ENCODE data around the gene RPL28.
A peak's percentile ranks its signal among the peaks of the same experiment; 100 is the strongest.

RPL28 gene

DNA sequence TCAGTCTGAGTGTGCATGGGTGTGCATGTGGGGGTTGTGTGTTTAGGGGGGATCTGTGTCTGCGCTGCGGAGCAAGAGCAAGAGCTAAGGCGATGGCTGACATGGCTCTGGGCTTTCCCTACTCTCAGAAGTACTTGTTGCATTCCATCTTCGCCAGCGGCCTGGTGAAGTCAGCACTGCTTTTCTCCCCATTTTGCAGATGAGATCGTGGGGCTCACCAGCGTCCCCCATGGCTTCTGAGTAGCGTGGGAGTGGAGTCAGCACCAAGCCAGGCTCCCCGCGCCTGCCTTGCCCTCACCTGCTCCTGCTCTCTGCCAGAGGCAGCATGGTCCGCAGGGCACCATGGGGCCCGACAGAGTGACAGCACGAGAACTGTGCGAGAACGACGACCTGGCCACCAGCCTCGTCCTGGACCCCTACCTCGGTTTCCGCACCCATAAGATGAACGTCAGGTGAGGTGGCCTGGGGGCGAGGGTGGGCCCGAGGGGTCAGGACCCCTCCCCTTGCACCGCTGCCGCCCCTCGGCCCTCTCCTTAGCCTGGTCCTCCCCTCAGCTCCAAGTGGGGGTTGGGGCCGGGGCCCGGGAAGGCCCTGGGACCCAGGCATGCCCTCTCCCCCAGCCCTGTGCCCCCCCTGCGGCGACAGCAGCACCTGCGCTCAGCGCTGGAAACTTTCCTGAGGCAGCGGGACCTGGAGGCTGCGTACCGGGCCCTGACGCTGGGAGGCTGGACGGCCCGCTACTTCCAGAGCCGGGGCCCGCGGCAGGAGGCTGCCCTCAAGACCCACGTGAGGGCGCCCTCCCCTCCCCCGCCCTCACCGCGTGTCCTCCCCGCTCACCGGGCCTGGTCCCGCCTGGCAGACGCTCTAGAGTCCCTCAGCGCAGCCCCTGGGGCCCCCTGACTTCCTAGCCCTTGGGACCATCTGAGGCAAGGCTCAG, 43.9 kb upstream of the RPL28 start:
- Histone ChIP-seq H3K4me1 (ENCODE audit: insufficient read depth, low read length) (peaks cover 34% of the 10 kb centered on the region), H3K27ac (ENCODE audit: low read length) (peak overlapping the region; percentile 76), H3K4me2 (ENCODE audit: insufficient read depth, low read length) (peak overlapping the region; percentile 91), H3K9ac (ENCODE audit: low read depth, low read length) (peak overlapping the region; percentile 93), H3K27me3 (ENCODE audit: insufficient read depth, low read length, poor library complexity) (no peaks in the 10 kb centered on the region), H4K20me1 (ENCODE audit: insufficient read depth, low read length) (peaks cover 42% of the 10 kb centered on the region), H3K4me3 (ENCODE audit: low read depth in 1 of 2, low read length in 2 of 2) (peak overlapping the region in 1 of 2 experiments; percentile 92; a peak in 3 of 4 replicates), H3K9me3 (ENCODE audit: insufficient read depth, low read length, severe bottlenecking) (no peaks in the 10 kb centered on the region), H2AFZ (ENCODE audit: low read depth, low read length) (no peak overlapping the region; the same call in 1 of the 2 replicates), H3K79me2 (ENCODE audit: insufficient read depth, low read length) (peaks cover 30% of the 10 kb centered on the region), H3K36me3 (ENCODE audit: insufficient read depth, low read length) (peaks cover 52% of the 10 kb centered on the region)
- ATAC-seq (ENCODE audit: insufficient read depth, low read depth): no peak
- DNase-seq: no peak
- TF ChIP-seq EZH2 (IDR thresholded peaks at IDR 0.05; ENCODE audit: borderline replicate concordance, low read depth, low read length, severe bottlenecking): no peak
- TF ChIP-seq, protein P1, sequence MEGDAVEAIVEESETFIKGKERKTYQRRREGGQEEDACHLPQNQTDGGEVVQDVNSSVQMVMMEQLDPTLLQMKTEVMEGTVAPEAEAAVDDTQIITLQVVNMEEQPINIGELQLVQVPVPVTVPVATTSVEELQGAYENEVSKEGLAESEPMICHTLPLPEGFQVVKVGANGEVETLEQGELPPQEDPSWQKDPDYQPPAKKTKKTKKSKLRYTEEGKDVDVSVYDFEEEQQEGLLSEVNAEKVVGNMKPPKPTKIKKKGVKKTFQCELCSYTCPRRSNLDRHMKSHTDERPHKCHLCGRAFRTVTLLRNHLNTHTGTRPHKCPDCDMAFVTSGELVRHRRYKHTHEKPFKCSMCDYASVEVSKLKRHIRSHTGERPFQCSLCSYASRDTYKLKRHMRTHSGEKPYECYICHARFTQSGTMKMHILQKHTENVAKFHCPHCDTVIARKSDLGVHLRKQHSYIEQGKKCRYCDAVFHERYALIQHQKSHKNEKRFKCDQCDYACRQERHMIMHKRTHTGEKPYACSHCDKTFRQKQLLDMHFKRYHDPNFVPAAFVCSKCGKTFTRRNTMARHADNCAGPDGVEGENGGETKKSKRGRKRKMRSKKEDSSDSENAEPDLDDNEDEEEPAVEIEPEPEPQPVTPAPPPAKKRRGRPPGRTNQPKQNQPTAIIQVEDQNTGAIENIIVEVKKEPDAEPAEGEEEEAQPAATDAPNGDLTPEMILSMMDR (IDR thresholded peaks at IDR 0.05; ENCODE audit: borderline replicate concordance, extremely low read depth, low read length, poor library complexity, severe bottlenecking): no peak

DNA sequence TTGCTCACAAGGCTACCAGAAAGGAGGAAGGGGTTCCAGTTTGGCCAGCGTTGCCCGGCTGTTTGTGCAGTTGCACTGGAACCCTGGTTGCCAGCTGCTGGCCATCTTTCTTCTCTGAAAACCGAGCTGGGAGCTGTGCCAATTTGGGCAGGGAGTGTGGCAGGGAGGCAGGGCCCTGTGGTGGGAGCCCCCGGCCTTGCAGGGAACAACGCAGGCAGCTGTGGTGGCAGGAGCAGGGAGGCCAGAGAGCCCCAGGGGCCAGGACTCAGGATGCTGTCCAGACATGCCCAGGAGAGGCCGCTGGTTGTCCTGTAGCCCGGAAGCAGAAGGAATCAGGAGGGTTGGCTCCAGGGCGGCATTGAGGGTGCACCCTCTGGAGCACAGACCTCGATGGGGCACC, 41.3 kb upstream of the RPL28 start:
- Histone ChIP-seq H4K20me1 (ENCODE audit: insufficient read depth, low read length) (peaks cover 45% of the 10 kb centered on the region), H3K9ac (ENCODE audit: low read depth, low read length) (no peak overlapping the region), H2AFZ (ENCODE audit: low read depth, low read length) (no peak overlapping the region), H3K4me2 (ENCODE audit: insufficient read depth, low read length) (no peak overlapping the region), H3K79me2 (ENCODE audit: insufficient read depth, low read length) (peaks cover 30% of the 10 kb centered on the region), H3K27me3 (ENCODE audit: insufficient read depth, low read length, poor library complexity) (no peaks in the 10 kb centered on the region), H3K9me3 (ENCODE audit: insufficient read depth, low read length, severe bottlenecking) (no peaks in the 10 kb centered on the region), H3K36me3 (ENCODE audit: insufficient read depth, low read length) (peaks cover 68% of the 10 kb centered on the region), H3K27ac (ENCODE audit: low read length) (no peak overlapping the region), H3K4me3 (ENCODE audit: low read depth in 1 of 2, low read length in 2 of 2) (no peak overlapping the region), H3K4me1 (ENCODE audit: insufficient read depth, low read length) (peaks cover 24% of the 10 kb centered on the region)
- ATAC-seq (ENCODE audit: insufficient read depth, low read depth) (no peak), DNase-seq (no peak)
- TF ChIP-seq EZH2 (IDR thresholded peaks at IDR 0.05; ENCODE audit: borderline replicate concordance, low read depth, low read length, severe bottlenecking): no peak

DNA sequence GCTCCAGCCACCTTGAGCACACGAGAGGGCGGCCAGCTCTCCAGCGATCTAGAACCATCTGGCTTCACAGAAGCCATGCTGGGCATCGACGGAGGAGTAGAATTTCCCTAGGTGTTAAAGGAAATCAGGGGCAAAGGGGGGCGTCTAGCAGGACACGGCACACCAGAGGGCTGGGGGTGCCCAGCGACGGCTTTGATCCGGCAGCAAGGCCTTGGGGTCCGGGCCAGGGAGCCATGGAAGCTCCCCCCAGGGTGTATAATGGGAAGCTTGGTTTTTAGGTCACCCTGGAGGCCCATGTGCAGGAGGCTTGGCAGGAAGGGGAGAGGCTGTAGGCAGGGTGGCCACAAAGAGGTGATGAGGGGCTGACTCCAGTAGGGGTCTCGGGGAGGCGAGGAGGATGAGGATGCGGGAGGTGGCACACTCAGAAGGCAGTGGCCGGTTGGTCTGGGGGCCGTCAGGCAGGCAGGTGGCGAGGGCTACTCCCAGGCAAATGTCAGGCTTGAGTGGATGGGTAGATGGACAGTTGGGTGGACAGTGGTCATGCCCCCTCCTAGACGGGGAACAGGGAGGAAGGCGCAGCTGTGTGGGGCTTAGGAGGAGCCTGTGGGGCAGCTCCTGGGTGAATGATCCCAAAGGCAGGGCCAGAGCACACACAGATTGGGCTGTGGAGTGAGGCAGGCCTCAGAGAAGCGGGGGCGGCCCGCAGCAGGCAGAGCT, 40.5 kb upstream of the RPL28 start:
- no peak for ATAC-seq (ENCODE audit: insufficient read depth, low read depth)
- Histone ChIP-seq H3K4me2 (ENCODE audit: insufficient read depth, low read length) (no peak overlapping the region), H3K27me3 (ENCODE audit: insufficient read depth, low read length, poor library complexity) (no peaks in the 10 kb centered on the region), H3K4me1 (ENCODE audit: insufficient read depth, low read length) (peaks cover 24% of the 10 kb centered on the region), H4K20me1 (ENCODE audit: insufficient read depth, low read length) (peaks cover 45% of the 10 kb centered on the region), H3K9ac (ENCODE audit: low read depth, low read length) (no peak overlapping the region), H2AFZ (ENCODE audit: low read depth, low read length) (no peak overlapping the region), H3K79me2 (ENCODE audit: insufficient read depth, low read length) (peaks cover 26% of the 10 kb centered on the region), H3K27ac (ENCODE audit: low read length) (no peak overlapping the region), H3K4me3 (ENCODE audit: low read depth in 1 of 2, low read length in 2 of 2) (no peak overlapping the region), H3K9me3 (ENCODE audit: insufficient read depth, low read length, severe bottlenecking) (no peaks in the 10 kb centered on the region), H3K36me3 (ENCODE audit: insufficient read depth, low read length) (peaks cover 68% of the 10 kb centered on the region)
- no peak for DNase-seq
- TF ChIP-seq, protein P1 (IDR thresholded peaks at IDR 0.05; ENCODE audit: borderline replicate concordance, extremely low read depth, low read length, poor library complexity, severe bottlenecking): no peak
- no peak for TF ChIP-seq EZH2 (IDR thresholded peaks at IDR 0.05; ENCODE audit: borderline replicate concordance, low read depth, low read length, severe bottlenecking)
